ENCODE results near the gene MAPKAP1.

The MAPKAP1 gene

DNA sequence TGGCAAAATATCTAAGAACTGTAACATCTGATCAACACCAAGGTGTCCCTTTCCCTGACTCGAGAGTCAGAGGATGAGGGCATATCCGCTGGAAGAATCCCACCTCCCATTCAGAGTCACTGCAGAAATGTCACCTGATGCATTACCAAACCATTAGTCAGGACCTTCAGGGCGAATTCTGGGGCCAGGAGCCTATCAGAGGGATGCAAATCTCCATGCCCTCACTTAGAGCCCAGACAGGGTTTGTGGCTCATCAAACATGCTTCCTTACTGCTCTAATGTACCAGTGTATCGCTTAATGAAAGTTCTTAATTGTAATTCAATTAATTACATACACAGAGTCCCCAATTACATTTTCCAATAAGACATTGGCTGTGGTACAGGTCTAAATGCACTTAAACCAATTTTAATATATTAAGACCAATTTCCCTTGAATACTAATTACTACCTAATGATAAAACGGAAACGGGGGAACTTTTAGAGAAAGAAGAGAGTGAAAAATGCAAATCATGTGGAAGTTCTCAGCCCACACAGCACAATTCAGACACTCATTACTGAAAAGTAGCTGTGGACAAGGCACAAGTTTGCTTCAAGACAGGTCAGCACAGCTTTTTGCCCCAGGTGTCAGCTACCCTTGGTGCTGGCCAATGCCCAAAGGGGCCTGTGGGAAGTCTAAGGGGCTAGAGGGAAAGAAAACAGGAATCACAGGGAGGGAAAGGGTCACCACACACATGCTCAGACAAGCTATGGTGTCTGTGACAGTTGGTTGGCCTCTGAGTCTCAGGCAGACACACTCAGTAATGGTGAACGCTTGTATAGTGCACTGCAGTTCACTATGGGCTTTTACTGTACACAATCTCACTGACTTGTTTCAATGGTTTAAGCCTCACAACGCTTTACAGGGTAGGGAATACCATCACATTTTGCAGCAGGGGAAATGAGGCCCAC, 211.6 kb downstream of the MAPKAP1 start:
- TF ChIP-seq, protein P1, sequence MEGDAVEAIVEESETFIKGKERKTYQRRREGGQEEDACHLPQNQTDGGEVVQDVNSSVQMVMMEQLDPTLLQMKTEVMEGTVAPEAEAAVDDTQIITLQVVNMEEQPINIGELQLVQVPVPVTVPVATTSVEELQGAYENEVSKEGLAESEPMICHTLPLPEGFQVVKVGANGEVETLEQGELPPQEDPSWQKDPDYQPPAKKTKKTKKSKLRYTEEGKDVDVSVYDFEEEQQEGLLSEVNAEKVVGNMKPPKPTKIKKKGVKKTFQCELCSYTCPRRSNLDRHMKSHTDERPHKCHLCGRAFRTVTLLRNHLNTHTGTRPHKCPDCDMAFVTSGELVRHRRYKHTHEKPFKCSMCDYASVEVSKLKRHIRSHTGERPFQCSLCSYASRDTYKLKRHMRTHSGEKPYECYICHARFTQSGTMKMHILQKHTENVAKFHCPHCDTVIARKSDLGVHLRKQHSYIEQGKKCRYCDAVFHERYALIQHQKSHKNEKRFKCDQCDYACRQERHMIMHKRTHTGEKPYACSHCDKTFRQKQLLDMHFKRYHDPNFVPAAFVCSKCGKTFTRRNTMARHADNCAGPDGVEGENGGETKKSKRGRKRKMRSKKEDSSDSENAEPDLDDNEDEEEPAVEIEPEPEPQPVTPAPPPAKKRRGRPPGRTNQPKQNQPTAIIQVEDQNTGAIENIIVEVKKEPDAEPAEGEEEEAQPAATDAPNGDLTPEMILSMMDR (IDR thresholded peaks at IDR 0.05), result no peak

DNA sequence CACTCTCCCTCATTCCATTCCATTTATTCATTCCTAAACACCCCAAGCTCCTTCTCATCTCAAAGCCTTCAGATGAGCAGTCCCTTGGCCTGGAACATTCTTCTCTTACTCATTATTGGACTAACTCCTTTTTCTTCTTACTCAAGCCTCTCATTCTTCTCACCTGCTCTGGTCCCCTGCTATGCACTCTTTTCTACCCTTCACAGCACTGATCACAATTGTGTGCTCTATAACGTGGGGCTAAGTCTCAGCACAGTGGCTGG, 212.4 kb downstream of the MAPKAP1 start:
- TF ChIP-seq, protein P1 (IDR thresholded peaks at IDR 0.05), result no peak
- Histone ChIP-seq H2AFZ (no peak overlapping the region), H3K9ac (no peak overlapping the region), H3K4me1 (no peaks in the 10 kb centered on the region), H3K27me3 (ENCODE audit: control insufficient read depth, insufficient read depth, low read length) (no peaks in the 10 kb centered on the region), H3K36me3 (ENCODE audit: control insufficient read depth, insufficient read depth, low read length) (no peaks in the 10 kb centered on the region), H3K9me3 (ENCODE audit: control insufficient read depth, low read length) (no peaks in the 10 kb centered on the region), H3K4me3 (ENCODE audit: low read depth, low read length) (no peak overlapping the region), H3K27ac (no peak overlapping the region), H3K4me2 (ENCODE audit: low read length) (no peak overlapping the region), H3K79me2 (no peaks in the 10 kb centered on the region)

More for the DNA sequence above, 211.6 kb downstream of the MAPKAP1 start:
- no peaks in the 10 kb centered on the region for H3K36me3 ChIP-seq (ENCODE audit: control insufficient read depth, insufficient read depth, low read length)
- no peaks in the 10 kb centered on the region for H3K4me1 ChIP-seq
- no peak overlapping the region for H3K4me2 ChIP-seq (ENCODE audit: low read length)
- H3K9ac ChIP-seq, result no peak overlapping the region
- no peaks in the 10 kb centered on the region for H3K79me2 ChIP-seq
- H3K4me3 ChIP-seq (ENCODE audit: low read depth, low read length), result no peak overlapping the region
- no peak overlapping the region for H2AFZ ChIP-seq
- H3K9me3 ChIP-seq (ENCODE audit: control insufficient read depth, low read length), result no peaks in the 10 kb centered on the region
- no peaks in the 10 kb centered on the region for H3K27me3 ChIP-seq (ENCODE audit: control insufficient read depth, insufficient read depth, low read length)
- H3K27ac ChIP-seq, result no peak overlapping the region

DNA sequence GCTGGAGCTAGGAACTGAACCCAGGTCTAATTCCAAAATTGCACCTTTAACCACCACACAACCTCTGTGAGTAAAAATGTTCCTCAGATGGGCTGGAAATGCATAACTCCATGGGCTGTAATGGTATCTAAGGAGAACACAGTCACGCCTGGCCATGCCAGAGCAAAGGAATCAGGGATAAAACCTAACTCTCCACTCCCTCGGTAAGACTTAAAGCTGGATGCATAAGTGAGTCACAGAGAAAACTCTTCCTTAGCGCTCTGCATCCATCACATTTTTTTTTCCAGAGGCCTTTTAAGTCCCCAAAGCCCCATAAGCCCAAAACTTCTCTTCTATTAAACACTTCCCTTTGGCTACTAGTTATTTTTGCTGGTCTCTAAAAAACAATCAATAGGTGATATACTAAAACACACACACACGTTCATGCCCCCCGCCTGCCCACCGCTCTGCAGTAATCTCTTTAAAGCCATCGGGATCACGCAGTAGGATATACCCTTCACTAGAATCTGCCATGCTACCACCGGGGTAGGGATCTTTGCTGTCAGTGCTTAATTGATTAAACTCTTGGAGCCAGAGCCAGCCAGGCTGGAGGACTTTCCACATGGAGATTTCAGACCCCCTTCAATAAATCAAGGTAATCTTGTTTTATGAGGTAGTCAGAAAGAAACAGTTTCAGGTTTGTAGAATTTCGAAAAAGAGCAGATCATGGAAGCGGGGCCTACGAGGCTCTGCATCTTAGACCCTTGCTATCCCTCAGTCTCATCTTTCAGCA, 212.9 kb downstream of the MAPKAP1 start:
- TF ChIP-seq, protein P1 (IDR thresholded peaks at IDR 0.05), result no peak

DNA sequence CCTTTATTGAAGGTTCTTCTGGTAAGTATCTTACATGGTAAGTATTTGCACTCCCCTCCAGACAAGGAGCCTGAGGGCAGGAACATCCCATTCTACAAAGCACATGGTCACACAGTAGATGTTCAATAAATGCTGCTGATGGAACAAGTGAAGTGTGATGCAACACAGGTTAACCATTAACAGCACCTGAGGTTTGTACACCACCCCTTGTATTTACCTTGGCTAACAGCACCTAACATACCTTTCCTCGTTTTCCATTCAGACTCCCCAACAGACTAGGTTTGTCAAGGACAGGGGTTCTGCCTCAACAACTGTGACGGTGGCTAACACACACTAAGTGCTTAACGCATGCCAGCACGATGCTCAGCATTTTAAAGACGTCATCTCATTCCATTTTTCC, 213.6 kb downstream of the MAPKAP1 start:
- H3K9ac ChIP-seq, result no peak overlapping the region
- H3K4me1 ChIP-seq, result no peaks in the 10 kb centered on the region
- no peak overlapping the region for H3K4me2 ChIP-seq (ENCODE audit: low read length)
- TF ChIP-seq, protein P1 (IDR thresholded peaks at IDR 0.05), result no peak
- no peaks in the 10 kb centered on the region for H3K9me3 ChIP-seq (ENCODE audit: control insufficient read depth, low read length)
- no peak overlapping the region for H3K27ac ChIP-seq
- H2AFZ ChIP-seq, result no peak overlapping the region
- H3K27me3 ChIP-seq (ENCODE audit: control insufficient read depth, insufficient read depth, low read length), result no peaks in the 10 kb centered on the region
- no peaks in the 10 kb centered on the region for H3K36me3 ChIP-seq (ENCODE audit: control insufficient read depth, insufficient read depth, low read length)
- H3K79me2 ChIP-seq, result no peaks in the 10 kb centered on the region
- H3K4me3 ChIP-seq (ENCODE audit: low read depth, low read length), result no peak overlapping the region

More for the DNA sequence above, 212.9 kb downstream of the MAPKAP1 start:
- Histone ChIP-seq H3K9me3 (ENCODE audit: control insufficient read depth, low read length) (no peaks in the 10 kb centered on the region), H3K9ac (no peak overlapping the region), H3K27me3 (ENCODE audit: control insufficient read depth, insufficient read depth, low read length) (no peaks in the 10 kb centered on the region), H3K36me3 (ENCODE audit: control insufficient read depth, insufficient read depth, low read length) (no peaks in the 10 kb centered on the region), H3K27ac (no peak overlapping the region), H3K4me3 (ENCODE audit: low read depth, low read length) (no peak overlapping the region), H3K4me2 (ENCODE audit: low read length) (no peak overlapping the region), H3K79me2 (no peaks in the 10 kb centered on the region), H3K4me1 (no peaks in the 10 kb centered on the region), H2AFZ (no peak overlapping the region)

Measured in parathyroid adenoma (tissue), 2 donors.